A673 (cell line): Measurements from ENCODE around the gene MFSD2B.

Source experiments
- EZH2 ChIP-seq: fragments of 200-600 bp; sonication (generic); IDR thresholded peaks from 2 replicates; pipeline ENCODE4 v1.6.1; 2017; ENCODE audit warnings: borderline replicate concordance, low read depth, mild to moderate bottlenecking, mixed read lengths, antibody characterized with exemption, low read length; ENCODE audit not compliant: poor library complexity, severe bottlenecking
- TF ChIP-seq, protein P1 (sequence below): fragments of 300-800, 200-600 bp; sonication (generic); conservative IDR thresholded peaks from 2 replicates; pipeline ENCODE4 v1.5.1; 2017; ENCODE audit warnings: low read depth, mild to moderate bottlenecking, antibody characterized with exemption, low read length, moderate library complexity, mixed read lengths

GRCh38 chr2:24065341-24065740, 55.5 kb downstream of the MFSD2B start:
- TF ChIP-seq, protein P1, sequence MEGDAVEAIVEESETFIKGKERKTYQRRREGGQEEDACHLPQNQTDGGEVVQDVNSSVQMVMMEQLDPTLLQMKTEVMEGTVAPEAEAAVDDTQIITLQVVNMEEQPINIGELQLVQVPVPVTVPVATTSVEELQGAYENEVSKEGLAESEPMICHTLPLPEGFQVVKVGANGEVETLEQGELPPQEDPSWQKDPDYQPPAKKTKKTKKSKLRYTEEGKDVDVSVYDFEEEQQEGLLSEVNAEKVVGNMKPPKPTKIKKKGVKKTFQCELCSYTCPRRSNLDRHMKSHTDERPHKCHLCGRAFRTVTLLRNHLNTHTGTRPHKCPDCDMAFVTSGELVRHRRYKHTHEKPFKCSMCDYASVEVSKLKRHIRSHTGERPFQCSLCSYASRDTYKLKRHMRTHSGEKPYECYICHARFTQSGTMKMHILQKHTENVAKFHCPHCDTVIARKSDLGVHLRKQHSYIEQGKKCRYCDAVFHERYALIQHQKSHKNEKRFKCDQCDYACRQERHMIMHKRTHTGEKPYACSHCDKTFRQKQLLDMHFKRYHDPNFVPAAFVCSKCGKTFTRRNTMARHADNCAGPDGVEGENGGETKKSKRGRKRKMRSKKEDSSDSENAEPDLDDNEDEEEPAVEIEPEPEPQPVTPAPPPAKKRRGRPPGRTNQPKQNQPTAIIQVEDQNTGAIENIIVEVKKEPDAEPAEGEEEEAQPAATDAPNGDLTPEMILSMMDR: no peak
- no peak for TF ChIP-seq EZH2
